Nephron (organoid): ENCODE measurements around the gene WBP1L.
A peak's percentile ranks its signal among the peaks of the same experiment; 100 is the strongest.
"Not testable (repeated sequence)": the region's sequence is repeated elsewhere in the genome, so short reads cannot be mapped to it uniquely, and the experiment has no call there.

Experiments used
- H3K27ac Mint-ChIP-seq, 3 experiments: 2 replicates each; pipeline ENCODE4 v1.8.0; 2020; ENCODE audit warnings: mixed read lengths in 3 of 3, mild to moderate bottlenecking in 2 of 3, moderate library complexity in 1 of 3
- H3K27me3 Mint-ChIP-seq: 2 replicates; pipeline ENCODE4 v1.8.0; 2021; ENCODE audit warnings: low read depth, mild to moderate bottlenecking, moderate library complexity, mixed read lengths
- H3K36me3 Mint-ChIP-seq: 2 replicates; pipeline ENCODE4 v1.8.0; 2020; ENCODE audit warnings: low read depth, mixed read lengths
- H3K4me1 Mint-ChIP-seq: 2 replicates; pipeline ENCODE4 v1.8.0; 2020; ENCODE audit warnings: mixed read lengths
- H3K4me3 Mint-ChIP-seq, 3 experiments: 2 replicates each; pipeline ENCODE4 v1.8.0; 2020; ENCODE audit warnings: mild to moderate bottlenecking in 3 of 3, mixed read lengths in 3 of 3, moderate library complexity in 2 of 3
- H3K9me3 Mint-ChIP-seq: 2 replicates; pipeline ENCODE4 v1.8.0; 2020; ENCODE audit warnings: mixed read lengths
- CTCF ChIP-seq, 3 experiments: fragments of 200-600 bp; sonication (generic); IDR thresholded peaks; one replicate each; pipeline ENCODE4 v1.5.0; 2021; ENCODE audit warnings: antibody characterized with exemption in 3 of 3; ENCODE audit not compliant: unreplicated experiment in 3 of 3

WBP1L gene

GRCh38 chr10:102743588-102744373 is at the start of gene WBP1L:
TSS of gene WBP1L (plus strand) at chr10:102743948. CDS start at chr10:102744054, 106 bp downstream.
- Mint-ChIP-seq H3K27me3 (no peaks in the 10 kb centered on the region), H3K4me3 (peak within 1 kb of the TSS; percentile 86 to 89 (median 87)), H3K36me3 (peaks cover 7% of the 10 kb centered on the region), H3K9me3 (no peaks in the 10 kb centered on the region), H3K4me1 (peaks cover 53% of the 10 kb centered on the region), H3K27ac (peak within 1 kb of the TSS; percentile 21 to 92 (median 68))
- no peak for TF ChIP-seq CTCF (IDR thresholded peaks at IDR 0.05; ENCODE audit: unreplicated experiment in 3 of 3)

GRCh38 chr10:102695401-102695800 is 48.3 kb upstream of the WBP1L start:
- H3K27ac Mint-ChIP-seq = peak overlapping the region in 1 of 3 experiments; percentile 33
- not testable (repeated sequence) for H3K4me1 Mint-ChIP-seq, H3K9me3 Mint-ChIP-seq, H3K4me3 Mint-ChIP-seq, H3K27me3 Mint-ChIP-seq
- peaks cover 63% of the 10 kb centered on the region for H3K36me3 Mint-ChIP-seq

- Mint-ChIP-seq H3K27ac (no peak overlapping the region), H3K36me3 (peaks cover 55% of the 10 kb centered on the region), H3K4me1 (no peaks in the 10 kb centered on the region), H3K4me3 (no peak overlapping the region), H3K9me3 (no peaks in the 10 kb centered on the region), H3K27me3 (no peaks in the 10 kb centered on the region)
- TF ChIP-seq CTCF (IDR thresholded peaks at IDR 0.05; ENCODE audit: unreplicated experiment in 3 of 3) = no peak
Measured at GRCh38 chr10:102696736-102697135, 47.0 kb upstream of the WBP1L start.

- Mint-ChIP-seq H3K4me3 (no peak overlapping the region), H3K36me3 (peaks cover 51% of the 10 kb centered on the region), H3K4me1 (no peaks in the 10 kb centered on the region), H3K27ac (no peak overlapping the region), H3K9me3 (no peaks in the 10 kb centered on the region), H3K27me3 (no peaks in the 10 kb centered on the region)
- no peak for TF ChIP-seq CTCF (IDR thresholded peaks at IDR 0.05; ENCODE audit: unreplicated experiment in 3 of 3)
Measured at GRCh38 chr10:102698894-102699293, 44.9 kb upstream of the WBP1L start.

GRCh38 chr10:102701272-102701671 is 42.5 kb upstream of the WBP1L start:
- Mint-ChIP-seq H3K27ac (no peak overlapping the region), H3K36me3 (peaks cover 40% of the 10 kb centered on the region), H3K4me3 (no peak overlapping the region), H3K9me3 (no peaks in the 10 kb centered on the region), H3K4me1 (peaks cover 6% of the 10 kb centered on the region), H3K27me3 (no peaks in the 10 kb centered on the region)
- no peak for TF ChIP-seq CTCF (IDR thresholded peaks at IDR 0.05; ENCODE audit: unreplicated experiment in 3 of 3)

- Mint-ChIP-seq H3K36me3 (peaks cover 34% of the 10 kb centered on the region), H3K27me3 (no peaks in the 10 kb centered on the region), H3K9me3 (no peaks in the 10 kb centered on the region), H3K4me1 (peaks cover 6% of the 10 kb centered on the region), H3K27ac (no peak overlapping the region), H3K4me3 (no peak overlapping the region)
- no peak for TF ChIP-seq CTCF (IDR thresholded peaks at IDR 0.05; ENCODE audit: unreplicated experiment in 3 of 3)
Measured at GRCh38 chr10:102701796-102702195, 42.0 kb upstream of the WBP1L start.
